ENCODE results near the gene PTN. TPM values are rescaled to one million over a fixed set of nuclear protein-coding genes. Genes with fewer than 3 reads are reported as not detected.

Gene PTN
- polyA plus RNA-seq, 2 donors = 88.2 to 97.1 TPM

DNA sequence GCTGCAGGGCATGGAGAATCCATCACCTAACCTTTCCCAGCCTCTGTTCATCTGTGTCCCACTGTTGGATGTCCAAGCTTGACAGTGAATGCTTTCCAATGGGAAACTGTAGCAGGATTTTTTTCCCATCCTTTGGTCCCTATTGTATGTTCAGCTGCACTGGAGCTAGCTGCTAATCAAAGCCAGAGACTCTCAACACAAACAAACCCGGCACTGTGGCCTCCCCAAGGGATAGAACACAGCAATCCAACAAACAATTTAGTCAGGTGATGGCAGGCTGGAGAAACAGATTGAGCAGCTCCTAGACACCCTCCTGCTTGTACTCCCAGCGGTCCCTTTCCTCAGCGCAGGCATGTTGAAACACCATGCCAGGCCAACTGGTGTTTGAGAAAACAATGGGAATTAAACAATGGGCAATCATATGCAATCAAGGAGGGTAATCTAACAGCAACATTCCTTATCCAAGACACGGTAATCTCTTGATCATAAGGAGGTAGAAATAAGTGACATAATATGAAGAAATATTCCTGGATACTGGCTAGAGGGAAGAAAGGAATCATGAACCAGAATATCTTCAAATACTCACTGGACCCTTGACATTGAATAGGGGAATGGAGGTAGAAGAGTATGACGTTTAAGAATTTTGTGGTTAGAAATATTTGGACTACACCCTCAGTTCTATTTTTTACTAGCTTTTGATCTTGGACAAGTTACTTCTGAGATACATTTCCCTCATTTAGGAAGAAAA is 15.0 kb downstream of the PTN start:
- no peak overlapping the region for H3K27ac ChIP-seq (ENCODE audit: low read depth in 2 of 2, low read length in 1 of 2)
- H3K4me3 ChIP-seq (ENCODE audit: low read depth in 1 of 2, low read length in 2 of 2) = no peak overlapping the region
- no peaks in the 10 kb centered on the region for H3K36me3 ChIP-seq (ENCODE audit: control insufficient read depth in 2 of 2, insufficient read depth in 2 of 2, low read length in 1 of 2)
- WGBS, 2 donors = 30% methylated on average over 5 of the region's 5 CpGs
- peaks cover 2 to 3% of the 10 kb centered on the region in 2 donors for H3K4me1 ChIP-seq (ENCODE audit: control insufficient read depth in 2 of 2, insufficient read depth in 2 of 2, low read length in 1 of 2)
- H3K9me3 ChIP-seq (ENCODE audit: control insufficient read depth in 2 of 2, insufficient read depth in 1 of 2, low read depth in 1 of 2, low read length in 1 of 2) = no peaks in the 10 kb centered on the region
- no peaks in the 10 kb centered on the region for H3K27me3 ChIP-seq (ENCODE audit: control insufficient read depth in 1 of 2, insufficient read depth in 2 of 2, low read length in 2 of 2)

DNA sequence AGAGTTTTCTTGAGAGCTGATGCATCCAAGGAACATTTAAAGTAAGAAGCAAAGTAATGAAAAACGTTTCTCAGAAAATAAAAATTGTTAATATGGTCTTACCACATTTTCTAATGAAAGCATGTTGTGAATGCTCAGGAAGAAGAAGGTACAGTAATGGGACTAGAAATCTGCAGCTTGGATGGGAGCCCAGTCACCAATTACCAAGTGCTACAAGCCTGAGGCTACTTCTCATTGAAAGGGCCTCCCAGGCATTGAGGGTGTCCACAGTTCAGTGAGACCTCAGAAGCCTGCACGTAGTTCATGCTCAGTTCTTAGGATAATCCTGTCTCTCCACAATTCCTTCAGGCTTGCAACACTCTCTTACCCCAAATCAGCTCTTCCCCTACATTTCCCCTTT is 17.6 kb downstream of the PTN start:
- H3K4me1 ChIP-seq (ENCODE audit: control insufficient read depth in 2 of 2, insufficient read depth in 2 of 2, low read length in 1 of 2) = peaks cover 2 to 3% of the 10 kb centered on the region in 2 donors
- no peaks in the 10 kb centered on the region for H3K9me3 ChIP-seq (ENCODE audit: control insufficient read depth in 2 of 2, insufficient read depth in 1 of 2, low read depth in 1 of 2, low read length in 1 of 2)
- H3K27ac ChIP-seq (ENCODE audit: low read depth in 2 of 2, low read length in 1 of 2) = no peak overlapping the region
- H3K4me3 ChIP-seq (ENCODE audit: low read depth in 1 of 2, low read length in 2 of 2) = no peak overlapping the region
- H3K27me3 ChIP-seq (ENCODE audit: control insufficient read depth in 1 of 2, insufficient read depth in 2 of 2, low read length in 2 of 2) = no peaks in the 10 kb centered on the region
- WGBS, 2 donors = 55 to 58% methylated on average over 2 of the region's 2 CpGs
- no peaks in the 10 kb centered on the region for H3K36me3 ChIP-seq (ENCODE audit: control insufficient read depth in 2 of 2, insufficient read depth in 2 of 2, low read length in 1 of 2)

DNA sequence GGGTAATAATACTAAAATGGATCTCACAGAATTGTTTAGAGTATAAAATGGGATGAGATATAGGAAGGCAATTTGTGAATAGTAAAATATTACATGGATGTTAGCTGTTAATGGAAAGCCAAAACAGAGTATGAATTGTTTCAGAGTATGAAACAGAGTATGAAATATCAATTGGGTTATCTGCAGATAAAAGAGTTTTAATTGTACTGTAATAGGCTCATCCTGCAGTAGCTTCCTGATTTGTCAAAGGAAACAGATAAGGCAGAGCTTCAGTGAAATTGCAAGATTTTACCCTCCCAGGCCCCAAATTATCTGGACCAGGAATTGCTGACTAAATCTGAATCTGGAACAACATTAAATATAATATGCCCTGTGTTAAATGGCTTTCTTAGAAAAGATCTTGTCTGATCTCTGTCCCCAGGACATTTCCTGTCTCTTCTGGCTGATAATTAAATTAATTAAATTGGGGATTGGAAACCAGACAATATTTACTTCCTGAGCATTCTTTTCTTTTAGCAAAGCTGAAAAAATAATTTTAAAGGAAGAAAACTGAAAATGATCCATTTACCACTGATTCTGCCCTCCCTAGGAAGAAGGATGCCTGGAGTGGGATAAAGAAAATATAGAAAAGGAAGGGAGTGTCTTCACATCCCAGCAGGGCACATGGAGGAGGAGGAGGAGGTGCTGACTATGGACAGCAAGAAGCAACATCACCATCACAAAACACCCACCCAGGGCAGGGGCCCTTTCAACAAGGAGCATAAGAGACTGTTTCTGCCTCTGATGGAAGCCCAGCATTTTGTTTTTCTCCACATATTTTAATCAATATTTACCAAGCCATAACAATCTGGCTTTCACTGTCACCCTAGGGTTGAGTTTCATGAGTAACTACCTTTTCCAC is 18.5 kb downstream of the PTN start:
- H3K4me3 ChIP-seq (ENCODE audit: low read depth in 1 of 2, low read length in 2 of 2) = no peak overlapping the region
- no peaks in the 10 kb centered on the region for H3K27me3 ChIP-seq (ENCODE audit: control insufficient read depth in 1 of 2, insufficient read depth in 2 of 2, low read length in 2 of 2)
- H3K4me1 ChIP-seq (ENCODE audit: control insufficient read depth in 2 of 2, insufficient read depth in 2 of 2, low read length in 1 of 2) = peaks cover 2 to 3% of the 10 kb centered on the region in 2 donors
- no peaks in the 10 kb centered on the region for H3K9me3 ChIP-seq (ENCODE audit: control insufficient read depth in 2 of 2, insufficient read depth in 1 of 2, low read depth in 1 of 2, low read length in 1 of 2)
- H3K36me3 ChIP-seq (ENCODE audit: control insufficient read depth in 2 of 2, insufficient read depth in 2 of 2, low read length in 1 of 2) = no peaks in the 10 kb centered on the region
- no peak overlapping the region for H3K27ac ChIP-seq (ENCODE audit: low read depth in 2 of 2, low read length in 1 of 2)

DNA sequence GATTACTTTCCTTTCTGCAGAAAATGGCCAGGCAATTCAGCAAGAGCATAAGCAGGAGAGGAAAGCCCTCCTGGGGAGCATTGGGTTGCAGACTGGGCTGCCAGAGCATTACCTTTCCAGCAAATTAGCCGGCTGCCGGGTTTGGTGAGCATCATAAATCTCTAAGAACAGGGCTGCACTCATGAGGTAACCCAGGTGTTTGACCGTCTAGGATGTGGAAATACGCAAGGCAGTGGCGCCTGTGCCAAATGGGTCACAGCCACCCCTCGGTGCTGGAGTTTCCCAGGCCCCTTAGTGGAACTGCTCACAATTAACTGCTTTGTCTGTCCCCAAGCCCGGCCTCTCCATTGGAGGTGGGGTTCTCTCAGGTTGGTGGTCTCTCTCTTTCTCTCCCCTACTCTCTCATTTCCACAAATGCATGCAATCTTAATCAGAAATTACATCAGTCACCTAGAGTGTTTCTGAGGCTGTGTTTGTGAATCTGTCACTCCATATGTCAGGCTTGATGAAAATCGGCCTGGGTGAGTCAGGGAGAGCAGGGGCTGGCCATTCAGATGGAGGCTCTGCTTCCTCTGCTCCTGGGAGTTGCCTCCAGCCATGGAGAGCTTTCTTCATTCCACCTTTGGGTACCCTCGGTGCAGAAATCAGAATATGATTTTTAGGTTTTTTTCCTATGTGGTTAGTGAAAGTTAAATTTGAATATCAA is 26.7 kb downstream of the PTN start:
- no peak overlapping the region for H3K27ac ChIP-seq (ENCODE audit: low read depth in 2 of 2, low read length in 1 of 2)
- H3K4me3 ChIP-seq (ENCODE audit: low read depth in 1 of 2, low read length in 2 of 2) = no peak overlapping the region
- no peaks in the 10 kb centered on the region for H3K9me3 ChIP-seq (ENCODE audit: control insufficient read depth in 2 of 2, insufficient read depth in 1 of 2, low read depth in 1 of 2, low read length in 1 of 2)
- no peaks in the 10 kb centered on the region for H3K4me1 ChIP-seq (ENCODE audit: control insufficient read depth in 2 of 2, insufficient read depth in 2 of 2, low read length in 1 of 2)
- no peaks in the 10 kb centered on the region for H3K27me3 ChIP-seq (ENCODE audit: control insufficient read depth in 1 of 2, insufficient read depth in 2 of 2, low read length in 2 of 2)
- 83 to 86% methylated on average over 9 of the region's 9 CpGs for WGBS, 2 donors
- no peaks in the 10 kb centered on the region for H3K36me3 ChIP-seq (ENCODE audit: control insufficient read depth in 2 of 2, insufficient read depth in 2 of 2, low read length in 1 of 2)

DNA sequence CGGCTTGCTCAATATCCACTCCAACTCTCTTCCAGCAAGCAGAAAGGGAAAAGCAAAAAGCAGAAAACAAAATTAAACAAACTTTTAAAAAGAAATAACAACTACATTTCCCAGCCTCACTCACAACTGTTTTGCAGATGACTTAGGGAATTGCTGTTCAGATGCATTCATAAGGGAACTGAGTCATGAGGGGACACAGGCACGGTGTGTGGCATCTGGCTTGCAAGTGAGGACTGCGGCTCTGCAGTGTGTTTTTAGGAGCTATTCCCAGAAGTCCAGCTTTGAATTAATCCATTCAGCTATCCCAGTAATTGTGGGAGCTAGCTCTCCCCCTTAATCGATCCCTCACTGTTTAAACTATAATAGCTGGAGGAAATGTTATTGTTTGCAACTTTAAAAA is 30.3 kb downstream of the PTN start:
- no peaks in the 10 kb centered on the region for H3K9me3 ChIP-seq (ENCODE audit: control insufficient read depth in 2 of 2, insufficient read depth in 1 of 2, low read depth in 1 of 2, low read length in 1 of 2)
- no peaks in the 10 kb centered on the region for H3K36me3 ChIP-seq (ENCODE audit: control insufficient read depth in 2 of 2, insufficient read depth in 2 of 2, low read length in 1 of 2)
- WGBS, 2 donors = 34 to 63% methylated on average over 4 of the region's 4 CpGs
- H3K4me1 ChIP-seq (ENCODE audit: control insufficient read depth in 2 of 2, insufficient read depth in 2 of 2, low read length in 1 of 2) = no peaks in the 10 kb centered on the region
- no peak overlapping the region for H3K4me3 ChIP-seq (ENCODE audit: low read depth in 1 of 2, low read length in 2 of 2)
- no peak overlapping the region for H3K27ac ChIP-seq (ENCODE audit: low read depth in 2 of 2, low read length in 1 of 2)
- no peaks in the 10 kb centered on the region for H3K27me3 ChIP-seq (ENCODE audit: control insufficient read depth in 1 of 2, insufficient read depth in 2 of 2, low read length in 2 of 2)

DNA sequence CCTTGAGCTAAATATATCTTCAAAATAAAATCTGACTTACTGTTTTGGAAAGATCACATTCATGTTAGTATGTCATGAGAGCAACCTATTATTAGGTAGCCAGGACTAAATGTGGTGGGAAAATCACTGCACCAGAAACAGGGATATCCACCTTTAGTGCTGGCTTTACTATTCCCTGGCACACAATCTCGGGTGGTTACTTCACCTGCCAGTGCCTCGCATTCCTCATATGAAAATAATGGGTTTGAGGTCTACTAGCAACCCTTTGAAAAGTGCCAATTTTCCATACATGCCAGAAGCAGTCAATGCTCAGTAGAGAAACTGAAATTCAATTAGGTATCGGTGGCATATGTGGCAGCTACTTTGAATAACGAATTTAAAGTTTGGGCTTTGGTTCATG is 36.8 kb downstream of the PTN start:
- Histone ChIP-seq H3K27ac (ENCODE audit: low read depth in 2 of 2, low read length in 1 of 2) (no peak overlapping the region), H3K4me3 (ENCODE audit: low read depth in 1 of 2, low read length in 2 of 2) (no peak overlapping the region), H3K36me3 (ENCODE audit: control insufficient read depth in 2 of 2, insufficient read depth in 2 of 2, low read length in 1 of 2) (no peaks in the 10 kb centered on the region), H3K9me3 (ENCODE audit: control insufficient read depth in 2 of 2, insufficient read depth in 1 of 2, low read depth in 1 of 2, low read length in 1 of 2) (no peaks in the 10 kb centered on the region), H3K4me1 (ENCODE audit: control insufficient read depth in 2 of 2, insufficient read depth in 2 of 2, low read length in 1 of 2) (no peaks in the 10 kb centered on the region), H3K27me3 (ENCODE audit: control insufficient read depth in 1 of 2, insufficient read depth in 2 of 2, low read length in 2 of 2) (no peaks in the 10 kb centered on the region)
- WGBS, 2 donors = 53 to 57% methylated on average over 4 of the region's 4 CpGs

DNA sequence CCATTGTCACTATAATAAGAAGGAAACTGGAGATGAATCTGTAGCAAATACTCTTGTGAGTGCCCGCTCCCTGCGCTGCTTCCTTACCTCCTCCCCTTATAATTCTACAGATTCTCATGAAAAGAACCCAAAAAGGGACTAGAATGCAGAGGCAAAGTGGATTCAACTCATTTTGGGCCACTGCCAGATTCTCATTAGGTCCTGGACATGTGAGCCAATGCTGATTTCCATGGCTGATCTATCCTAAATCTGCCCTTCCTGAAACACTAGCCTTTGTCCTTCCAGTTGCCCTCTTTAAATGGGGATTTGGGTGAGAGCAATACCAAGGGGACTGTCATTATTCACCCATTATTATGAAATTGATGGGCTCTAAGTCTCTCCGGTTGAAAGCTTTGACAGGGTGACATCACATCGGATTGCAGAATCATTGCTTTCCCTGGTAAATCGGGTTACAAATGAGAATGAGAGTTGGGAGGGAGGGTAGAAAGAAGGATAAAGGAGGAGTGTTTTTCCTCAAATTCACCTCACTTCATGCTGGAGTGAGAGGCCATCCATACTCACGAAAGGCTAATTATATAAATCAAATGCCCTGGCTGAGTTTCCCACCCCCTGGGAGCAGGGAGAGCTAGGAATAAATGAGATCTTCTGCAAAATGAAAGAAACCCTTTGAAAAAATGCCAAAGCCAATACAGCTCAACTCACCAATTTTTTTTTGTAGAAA is 37.5 kb downstream of the PTN start:
- H3K4me1 ChIP-seq (ENCODE audit: control insufficient read depth in 2 of 2, insufficient read depth in 2 of 2, low read length in 1 of 2) = no peaks in the 10 kb centered on the region
- WGBS, 2 donors = 77 to 82% methylated on average over 6 of the region's 6 CpGs
- no peaks in the 10 kb centered on the region for H3K36me3 ChIP-seq (ENCODE audit: control insufficient read depth in 2 of 2, insufficient read depth in 2 of 2, low read length in 1 of 2)
- H3K9me3 ChIP-seq (ENCODE audit: control insufficient read depth in 2 of 2, insufficient read depth in 1 of 2, low read depth in 1 of 2, low read length in 1 of 2) = no peaks in the 10 kb centered on the region
- H3K27ac ChIP-seq (ENCODE audit: low read depth in 2 of 2, low read length in 1 of 2) = no peak overlapping the region
- no peak overlapping the region for H3K4me3 ChIP-seq (ENCODE audit: low read depth in 1 of 2, low read length in 2 of 2)
- no peaks in the 10 kb centered on the region for H3K27me3 ChIP-seq (ENCODE audit: control insufficient read depth in 1 of 2, insufficient read depth in 2 of 2, low read length in 2 of 2)

DNA sequence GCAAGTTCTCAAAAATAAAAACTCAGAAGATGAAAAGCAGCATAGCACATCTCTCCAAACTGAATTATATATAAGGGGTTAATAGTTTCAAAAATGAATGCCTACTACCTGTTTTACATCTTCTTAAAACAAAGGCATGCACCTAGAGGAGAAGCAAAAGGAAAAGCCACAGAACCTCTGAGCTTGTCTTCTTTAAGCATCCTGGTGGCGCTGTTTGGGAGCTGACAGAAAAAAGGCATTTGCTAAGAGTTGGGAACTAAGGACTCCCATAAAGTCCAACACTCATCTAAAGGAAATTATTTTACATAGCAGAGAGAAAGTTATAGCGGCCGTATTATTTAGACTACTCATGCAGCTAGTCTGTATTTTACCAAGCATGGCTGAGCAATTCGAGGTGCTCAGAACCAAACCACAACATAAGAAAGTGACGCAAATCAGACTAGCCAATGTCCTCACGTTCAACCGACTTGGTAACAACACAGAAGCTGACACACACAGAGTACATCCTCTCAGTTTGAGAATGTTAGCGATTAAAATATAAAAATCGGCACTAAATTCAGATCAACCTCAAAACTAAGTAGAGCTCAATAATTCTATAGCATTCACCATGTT is 38.8 kb downstream of the PTN start:
- H3K4me3 ChIP-seq (ENCODE audit: low read depth in 1 of 2, low read length in 2 of 2) = no peak overlapping the region
- 87 to 88% methylated on average over 9 of the region's 9 CpGs for WGBS, 2 donors
- H3K4me1 ChIP-seq (ENCODE audit: control insufficient read depth in 2 of 2, insufficient read depth in 2 of 2, low read length in 1 of 2) = no peaks in the 10 kb centered on the region
- no peaks in the 10 kb centered on the region for H3K9me3 ChIP-seq (ENCODE audit: control insufficient read depth in 2 of 2, insufficient read depth in 1 of 2, low read depth in 1 of 2, low read length in 1 of 2)
- no peaks in the 10 kb centered on the region for H3K27me3 ChIP-seq (ENCODE audit: control insufficient read depth in 1 of 2, insufficient read depth in 2 of 2, low read length in 2 of 2)
- H3K36me3 ChIP-seq (ENCODE audit: control insufficient read depth in 2 of 2, insufficient read depth in 2 of 2, low read length in 1 of 2) = no peaks in the 10 kb centered on the region
- H3K27ac ChIP-seq (ENCODE audit: low read depth in 2 of 2, low read length in 1 of 2) = no peak overlapping the region

DNA sequence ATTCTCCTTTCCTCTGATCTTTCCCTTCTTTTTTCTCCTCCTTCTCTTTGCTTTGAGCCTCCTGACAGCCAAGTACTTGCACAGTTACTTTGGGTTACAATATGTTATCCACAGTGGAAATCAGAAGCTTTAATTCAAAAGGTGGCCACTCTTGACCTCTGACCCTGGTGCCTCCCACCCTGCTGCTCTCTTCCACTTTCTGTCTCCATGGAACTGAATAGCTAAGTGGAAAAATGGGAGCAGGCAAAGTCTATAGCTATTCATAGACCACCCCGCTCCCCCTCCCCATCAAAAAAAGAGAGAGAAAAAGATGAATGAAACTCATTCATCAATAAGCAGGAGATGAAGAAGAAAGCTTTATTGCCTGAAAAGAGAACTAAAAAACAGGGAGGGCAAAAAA is 39.4 kb downstream of the PTN start:
- WGBS, 2 donors = 97 to 100% methylated on average over 1 of the region's 1 CpG
- H3K27me3 ChIP-seq (ENCODE audit: control insufficient read depth in 1 of 2, insufficient read depth in 2 of 2, low read length in 2 of 2) = no peaks in the 10 kb centered on the region

More for the DNA sequence above, 39.4 kb downstream of the PTN start:
- H3K4me1 ChIP-seq (ENCODE audit: control insufficient read depth in 2 of 2, insufficient read depth in 2 of 2, low read length in 1 of 2) = no peaks in the 10 kb centered on the region
- H3K27ac ChIP-seq (ENCODE audit: low read depth in 2 of 2, low read length in 1 of 2) = no peak overlapping the region
- H3K36me3 ChIP-seq (ENCODE audit: control insufficient read depth in 2 of 2, insufficient read depth in 2 of 2, low read length in 1 of 2) = no peaks in the 10 kb centered on the region
- no peaks in the 10 kb centered on the region for H3K9me3 ChIP-seq (ENCODE audit: control insufficient read depth in 2 of 2, insufficient read depth in 1 of 2, low read depth in 1 of 2, low read length in 1 of 2)
- no peak overlapping the region for H3K4me3 ChIP-seq (ENCODE audit: low read depth in 1 of 2, low read length in 2 of 2)
